GM19395 (cell line): ENCODE results near the gene PCDHGA7.
A peak's percentile ranks its signal among the peaks of the same experiment; 100 is the strongest.
"Not testable (repeated sequence)": the region's sequence is repeated elsewhere in the genome, so short reads cannot be mapped to it uniquely, and the experiment has no call there.

ENCODE experiments used
- ATAC-seq: cut with Tn5 transposase; IDR thresholded peaks from one replicate; pipeline ENCODE4 v1.9.1; 2021; ENCODE audit warnings: mild to moderate bottlenecking, moderate library complexity; ENCODE audit not compliant: unreplicated experiment

PCDHGA7 gene

DNA sequence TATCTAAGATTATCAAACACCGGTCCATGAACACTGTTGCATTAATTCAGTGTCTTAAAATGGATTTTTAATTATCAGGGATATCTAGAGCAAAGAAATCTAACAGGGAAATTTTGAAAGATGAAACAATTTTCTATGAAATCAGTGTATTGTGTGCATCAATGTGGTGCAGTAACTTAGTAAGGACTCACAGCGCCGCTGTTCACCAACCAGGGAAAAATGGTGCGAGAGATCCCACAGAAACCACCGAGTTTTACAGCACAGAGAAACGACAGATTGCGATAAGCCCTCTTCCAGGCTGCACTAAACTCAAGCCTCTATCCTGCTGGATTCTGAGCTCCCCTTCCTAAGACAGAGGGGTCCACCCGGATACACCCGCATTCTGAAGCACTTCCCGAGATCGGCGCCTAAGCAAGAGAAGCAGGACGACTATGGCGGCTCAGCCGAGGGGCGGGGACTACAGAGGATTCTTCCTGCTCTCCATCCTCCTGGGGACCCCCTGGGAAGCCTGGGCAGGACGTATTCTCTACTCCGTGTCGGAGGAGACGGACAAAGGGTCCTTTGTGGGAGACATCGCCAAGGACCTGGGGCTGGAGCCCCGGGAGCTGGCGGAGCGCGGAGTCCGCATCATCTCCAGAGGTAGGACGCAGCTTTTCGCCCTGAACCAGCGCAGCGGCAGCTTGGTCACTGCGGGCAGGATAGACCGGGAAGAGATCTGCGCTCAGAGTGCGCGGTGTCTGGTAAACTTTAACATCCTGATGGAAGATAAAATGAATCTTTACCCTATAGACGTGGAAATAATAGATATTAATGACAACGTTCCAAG is at the start of gene PCDHGA7:
PCDHGA7 (plus strand) TSS at position 274 of the 826 bp plus-strand sequence; CDS start at position 432, 158 bp downstream.
- no peak for ATAC-seq

DNA sequence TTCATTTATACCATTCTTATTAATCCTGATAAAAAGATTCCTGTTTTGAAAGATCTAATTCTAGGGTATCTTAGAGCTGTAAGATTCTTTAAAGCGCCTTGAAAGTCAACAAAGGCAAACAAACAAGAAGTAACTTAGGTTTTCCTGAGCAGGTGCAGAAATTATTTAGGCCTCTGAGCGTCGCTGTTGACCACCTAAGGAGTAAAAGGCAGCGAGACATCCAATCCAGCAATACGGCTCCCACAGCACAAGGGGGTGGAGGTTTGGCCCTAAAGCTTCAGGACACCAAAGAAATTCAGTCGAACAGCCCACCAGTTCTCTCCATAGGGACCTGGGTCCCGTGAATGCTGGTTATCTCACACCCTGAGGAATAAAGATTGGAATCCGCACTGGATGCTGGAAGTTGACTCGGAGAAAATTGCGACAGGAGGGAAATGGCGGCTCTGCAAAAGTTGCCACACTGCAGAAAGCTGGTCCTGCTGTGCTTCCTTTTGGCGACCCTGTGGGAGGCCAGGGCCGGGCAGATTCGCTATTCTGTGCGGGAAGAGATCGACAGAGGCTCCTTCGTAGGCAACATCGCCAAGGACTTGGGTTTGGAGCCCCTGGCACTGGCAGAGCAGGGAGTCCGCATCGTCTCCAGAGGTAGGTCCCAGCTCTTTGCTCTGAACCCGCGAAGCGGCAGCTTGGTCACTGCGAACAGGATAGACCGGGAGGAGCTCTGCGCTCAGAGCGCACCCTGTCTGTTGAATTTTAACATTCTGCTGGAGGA is 43.8 kb upstream of the PCDHGA7 start, which contains the start of gene PCDHGA2:
PCDHGA2 (plus strand) TSS at position 223 of the 769 bp plus-strand sequence.
- ATAC-seq, result no peak

DNA sequence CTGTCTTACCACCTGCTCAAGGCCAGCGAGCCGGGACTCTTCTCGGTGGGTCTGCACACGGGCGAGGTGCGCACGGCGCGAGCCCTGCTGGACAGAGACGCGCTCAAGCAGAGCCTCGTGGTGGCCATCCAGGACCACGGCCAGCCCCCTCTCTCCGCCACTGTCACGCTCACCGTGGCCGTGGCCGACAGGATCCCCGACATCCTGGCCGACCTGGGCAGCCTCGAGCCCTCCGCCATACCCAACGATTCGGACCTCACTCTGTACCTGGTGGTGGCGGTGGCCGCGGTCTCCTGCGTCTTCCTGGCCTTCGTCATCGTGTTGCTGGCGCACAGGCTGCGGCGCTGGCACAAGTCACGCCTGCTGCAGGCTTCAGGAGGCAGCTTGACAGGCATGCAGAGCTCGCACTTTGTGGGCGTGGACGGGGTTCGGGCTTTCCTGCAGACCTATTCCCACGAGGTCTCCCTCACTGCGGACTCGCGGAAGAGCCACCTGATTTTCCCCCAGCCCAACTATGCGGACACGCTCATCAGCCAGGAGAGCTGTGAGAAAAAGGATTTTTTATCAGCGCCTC is 41.7 kb upstream of the PCDHGA7 start:
- ATAC-seq, result not testable (repeated sequence)

DNA sequence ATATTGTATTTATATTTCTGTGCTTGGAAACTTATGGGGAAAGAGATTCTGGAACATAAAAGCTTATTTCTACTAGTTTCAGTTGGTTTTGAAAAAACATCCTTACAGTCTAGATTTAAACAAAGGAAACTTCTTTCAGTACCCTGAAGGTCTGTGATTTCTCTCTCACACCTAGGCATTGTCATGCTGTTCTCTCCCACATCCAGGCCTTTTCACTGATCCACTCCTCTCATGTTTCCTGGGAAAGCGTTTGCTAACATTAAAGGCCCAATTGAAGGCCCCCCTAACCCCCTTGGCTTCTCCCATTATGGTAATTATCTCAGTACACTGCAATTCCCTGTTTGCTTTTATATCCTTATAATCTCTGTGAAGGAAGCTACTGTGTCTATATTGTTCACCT is 39.8 kb upstream of the PCDHGA7 start:
- ATAC-seq, result no peak

DNA sequence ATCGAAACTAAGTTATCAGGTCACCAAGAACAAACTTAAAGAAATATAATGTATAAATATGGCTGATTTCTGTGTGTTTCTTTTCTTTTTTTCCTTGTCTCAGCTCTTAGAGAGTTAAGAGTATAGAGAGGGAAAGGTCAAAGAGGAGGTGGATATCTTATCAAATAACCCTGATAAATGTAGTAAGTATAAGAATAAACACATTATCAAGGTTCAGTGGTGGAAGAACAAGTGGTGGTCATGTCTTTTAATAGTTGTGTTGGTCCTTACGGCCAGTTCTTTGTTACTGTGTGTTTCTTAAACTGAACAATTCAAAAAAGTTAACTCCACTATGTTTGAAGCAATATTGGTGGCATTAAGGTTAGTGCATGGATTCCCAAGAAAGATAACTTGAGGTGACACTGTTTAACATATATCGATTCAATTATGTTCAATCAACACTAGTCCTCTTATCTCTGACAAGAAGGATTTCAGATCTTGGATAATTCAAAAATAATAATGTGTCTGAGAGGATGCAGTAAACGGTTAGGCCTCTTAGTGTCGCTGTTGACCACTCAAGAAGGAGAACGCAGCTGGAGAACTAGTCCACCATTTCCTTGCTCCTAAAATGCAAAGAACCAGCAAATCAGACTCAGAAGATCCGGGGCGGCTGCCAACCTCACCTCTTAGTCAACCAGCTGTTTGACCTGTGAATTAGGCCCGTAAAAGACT is 39.1 kb upstream of the PCDHGA7 start, which contains the start of gene PCDHGA3:
PCDHGA3 (plus strand) TSS at position 588 of the 711 bp plus-strand sequence. CDS start 205 bp downstream, outside the sequence.
- ATAC-seq, result no peak

DNA sequence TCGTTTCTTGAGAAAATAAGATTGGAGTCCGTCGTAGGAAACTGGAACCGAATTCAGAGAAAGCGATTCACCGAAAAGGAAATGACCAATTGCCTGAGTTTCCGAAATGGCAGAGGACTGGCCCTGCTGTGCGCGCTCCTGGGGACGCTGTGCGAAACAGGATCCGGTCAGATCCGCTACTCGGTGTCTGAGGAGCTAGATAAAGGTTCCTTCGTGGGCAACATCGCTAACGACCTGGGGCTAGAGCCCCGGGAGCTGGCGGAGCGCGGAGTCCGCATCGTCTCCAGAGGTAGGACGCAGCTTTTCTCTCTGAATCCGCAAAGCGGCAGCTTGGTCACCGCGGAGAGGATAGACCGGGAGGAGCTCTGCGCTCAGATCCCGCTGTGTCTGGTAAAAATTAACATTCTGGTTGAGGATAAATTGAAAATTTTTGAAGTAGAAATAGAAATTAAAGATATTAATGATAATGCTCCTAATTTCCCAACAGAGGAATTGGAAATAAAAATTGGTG is 38.5 kb upstream of the PCDHGA7 start:
- no peak for ATAC-seq

DNA sequence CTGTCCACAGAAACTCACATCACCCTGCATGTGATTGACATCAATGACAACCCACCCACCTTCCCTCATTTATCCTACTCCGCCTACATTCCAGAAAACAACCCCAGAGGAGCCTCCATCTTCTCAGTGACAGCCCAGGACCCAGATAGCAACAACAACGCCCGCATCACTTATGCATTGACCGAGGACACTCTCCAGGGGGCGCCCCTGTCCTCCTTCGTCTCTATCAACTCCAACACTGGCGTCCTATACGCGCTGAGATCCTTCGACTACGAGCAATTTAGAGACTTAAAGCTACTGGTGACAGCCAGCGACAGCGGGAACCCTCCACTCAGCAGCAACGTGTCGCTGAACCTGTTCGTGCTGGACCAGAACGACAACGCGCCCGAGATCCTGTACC is 37.2 kb upstream of the PCDHGA7 start:
- no peak for ATAC-seq

DNA sequence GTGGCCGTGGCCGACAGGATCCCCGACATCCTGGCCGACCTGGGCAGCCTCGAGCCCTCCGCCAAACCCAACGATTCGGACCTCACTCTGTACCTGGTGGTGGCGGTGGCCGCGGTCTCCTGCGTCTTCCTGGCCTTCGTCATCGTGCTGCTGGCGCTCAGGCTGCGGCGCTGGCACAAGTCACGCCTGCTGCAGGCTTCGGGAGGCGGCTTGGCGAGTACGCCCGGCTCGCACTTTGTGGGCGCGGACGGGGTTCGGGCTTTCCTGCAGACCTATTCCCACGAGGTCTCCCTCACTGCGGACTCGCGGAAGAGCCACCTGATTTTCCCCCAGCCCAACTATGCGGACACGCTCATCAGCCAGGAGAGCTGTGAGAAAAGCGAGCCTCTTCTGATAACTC is 36.5 kb upstream of the PCDHGA7 start:
- not testable (repeated sequence) for ATAC-seq

DNA sequence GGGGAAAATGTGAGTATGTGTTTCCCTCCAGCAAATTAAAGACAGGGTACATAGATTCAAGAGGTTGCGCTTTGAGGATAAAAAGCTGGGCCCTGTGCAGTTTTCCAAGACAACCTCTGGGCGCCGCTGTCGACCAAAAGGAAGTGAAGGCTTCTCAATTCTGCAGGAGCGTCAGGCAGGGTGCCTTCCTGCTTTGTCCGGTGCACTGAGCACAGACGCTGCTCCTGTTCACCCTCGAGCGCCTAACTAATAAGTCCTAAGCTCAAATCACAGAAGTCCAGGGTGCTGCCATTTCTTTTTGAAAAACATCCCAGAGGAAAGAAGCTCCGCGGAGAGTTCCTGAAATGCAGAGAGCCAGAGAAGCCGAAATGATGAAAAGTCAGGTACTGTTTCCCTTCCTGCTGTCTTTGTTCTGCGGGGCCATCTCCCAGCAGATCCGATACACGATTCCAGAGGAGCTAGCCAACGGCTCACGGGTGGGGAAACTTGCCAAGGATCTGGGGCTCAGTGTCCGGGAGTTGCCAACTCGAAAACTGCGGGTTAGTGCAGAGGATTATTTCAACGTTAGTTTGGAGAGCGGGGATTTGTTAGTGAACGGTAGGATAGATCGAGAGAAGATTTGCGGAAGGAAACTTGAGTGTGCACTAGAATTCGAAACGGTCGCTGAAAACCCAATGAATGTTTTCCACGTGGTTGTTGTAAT is 32.5 kb upstream of the PCDHGA7 start, which contains the start of gene PCDHGB1:
PCDHGB1 (plus strand) TSS at position 183 of the 703 bp plus-strand sequence; CDS start at position 345, 162 bp downstream.
- no peak for ATAC-seq

DNA sequence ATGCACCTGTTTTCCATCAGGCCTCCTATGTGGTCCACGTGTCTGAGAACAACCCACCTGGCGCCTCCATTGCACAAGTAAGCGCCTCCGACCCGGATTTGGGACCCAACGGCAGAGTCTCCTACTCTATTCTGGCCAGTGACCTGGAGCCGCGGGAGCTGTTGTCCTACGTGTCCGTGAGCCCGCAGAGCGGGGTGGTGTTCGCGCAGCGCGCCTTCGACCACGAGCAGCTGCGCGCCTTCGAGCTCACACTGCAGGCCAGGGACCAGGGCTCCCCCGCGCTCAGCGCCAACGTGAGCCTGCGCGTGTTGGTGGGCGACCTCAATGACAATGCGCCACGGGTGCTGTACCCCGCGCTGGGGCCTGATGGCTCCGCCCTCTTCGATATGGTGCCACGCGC is 31.0 kb upstream of the PCDHGA7 start:
- no peak for ATAC-seq

DNA sequence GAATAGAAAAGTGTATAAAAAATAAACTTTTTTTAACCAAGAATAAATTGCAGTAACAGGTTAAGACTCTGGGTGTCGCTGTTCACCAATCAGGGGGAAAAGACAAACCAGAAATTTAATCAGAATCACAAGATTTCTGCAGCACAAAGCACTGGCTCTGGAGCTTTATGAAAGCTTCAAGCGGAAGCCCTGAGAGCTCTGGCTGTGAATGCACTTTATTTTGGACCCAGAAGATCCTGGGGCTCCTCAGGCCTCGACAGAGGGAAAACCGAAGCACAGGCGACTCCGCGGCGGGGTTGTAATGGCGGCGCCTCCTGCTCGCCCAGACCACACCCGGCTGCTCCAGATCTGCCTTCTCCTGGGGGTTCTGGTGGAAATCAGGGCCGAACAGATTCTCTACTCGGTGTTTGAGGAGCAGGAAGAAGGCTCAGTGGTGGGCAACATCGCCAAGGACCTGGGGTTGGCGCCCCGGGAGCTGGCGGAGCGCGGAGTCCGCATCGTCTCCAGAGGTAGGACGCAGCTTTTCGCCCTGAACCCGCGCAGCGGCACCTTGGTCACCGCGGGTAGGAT is 27.6 kb upstream of the PCDHGA7 start, which contains the start of gene PCDHGA4:
PCDHGA4 (plus strand) TSS at position 122 of the 570 bp plus-strand sequence; CDS start at position 209, 87 bp downstream.
- no peak for ATAC-seq

DNA sequence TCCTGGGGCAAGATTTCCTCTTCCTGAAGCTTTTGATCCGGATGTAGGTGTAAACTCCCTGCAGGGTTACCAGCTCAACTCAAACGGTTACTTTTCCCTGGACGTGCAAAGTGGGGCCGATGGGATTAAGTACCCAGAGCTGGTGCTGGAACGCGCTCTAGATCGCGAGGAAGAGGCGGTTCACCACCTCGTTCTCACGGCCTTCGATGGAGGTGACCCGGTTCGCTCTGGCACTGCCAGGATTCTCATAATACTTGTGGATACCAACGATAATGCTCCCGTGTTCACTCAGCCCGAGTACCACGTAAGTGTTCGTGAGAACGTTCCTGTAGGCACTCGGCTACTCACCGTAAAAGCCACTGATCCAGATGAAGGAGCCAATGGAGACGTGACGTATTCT is 26.9 kb upstream of the PCDHGA7 start:
- no peak for ATAC-seq

DNA sequence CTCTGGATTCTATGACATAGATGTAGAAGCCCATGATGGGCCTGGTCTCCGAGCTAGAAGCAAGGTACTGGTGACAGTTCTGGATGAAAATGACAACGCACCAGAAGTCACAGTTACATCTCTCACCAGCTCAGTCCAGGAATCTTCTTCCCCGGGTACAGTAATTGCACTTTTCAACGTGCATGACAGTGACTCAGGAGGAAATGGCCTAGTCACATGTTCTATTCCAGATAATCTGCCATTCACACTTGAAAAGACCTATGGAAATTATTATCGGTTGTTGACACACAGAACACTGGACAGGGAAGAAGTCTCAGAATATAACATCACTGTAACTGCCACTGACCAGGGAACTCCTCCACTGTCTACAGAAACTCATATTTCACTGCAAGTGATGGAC is 26.4 kb upstream of the PCDHGA7 start:
- ATAC-seq, result no peak

DNA sequence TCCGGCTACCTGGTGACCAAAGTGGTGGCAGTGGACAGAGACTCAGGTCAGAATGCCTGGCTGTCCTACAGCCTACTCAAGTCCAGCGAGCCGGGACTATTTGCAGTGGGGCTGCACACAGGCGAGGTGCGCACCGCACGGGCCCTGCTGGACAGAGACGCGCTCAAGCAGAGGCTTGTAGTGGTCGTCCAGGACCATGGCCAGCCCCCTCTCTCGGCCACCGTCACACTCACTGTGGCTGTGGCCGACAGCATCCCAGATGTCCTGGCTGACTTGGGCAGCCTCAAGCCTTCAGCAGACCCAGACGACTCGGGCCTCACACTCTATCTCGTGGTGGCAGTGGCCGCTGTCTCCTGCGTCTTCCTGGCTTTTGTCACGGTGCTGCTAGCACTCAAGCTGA is 25.6 kb upstream of the PCDHGA7 start:
- ATAC-seq, result no peak

DNA sequence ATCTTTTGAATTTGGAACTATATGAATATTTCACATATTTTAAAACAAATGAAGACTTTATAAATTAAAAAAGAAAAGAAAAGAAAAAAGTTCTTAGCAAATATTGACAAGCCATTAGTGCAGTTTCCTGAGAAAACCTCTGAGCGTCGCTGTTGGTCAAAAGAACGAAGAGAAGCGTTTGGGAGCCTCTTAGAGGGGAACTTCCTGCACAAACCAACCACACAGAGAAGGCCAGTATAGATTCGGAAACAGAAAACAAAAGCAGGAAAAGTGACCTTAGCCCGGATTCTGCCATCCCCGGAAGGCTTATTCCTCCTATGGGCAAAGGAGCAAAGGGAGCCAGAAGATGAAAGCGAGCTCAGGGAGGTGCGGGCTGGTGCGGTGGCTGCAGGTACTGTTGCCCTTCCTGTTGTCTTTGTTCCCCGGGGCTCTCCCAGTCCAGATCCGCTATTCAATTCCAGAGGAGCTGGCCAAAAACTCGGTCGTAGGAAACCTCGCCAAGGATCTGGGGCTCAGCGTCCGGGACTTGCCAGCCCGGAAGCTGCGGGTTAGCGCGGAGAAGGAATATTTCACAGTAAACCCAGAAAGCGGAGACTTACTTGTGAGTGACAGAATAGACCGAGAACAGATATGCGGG is 22.6 kb upstream of the PCDHGA7 start, which contains the start of gene PCDHGB2:
PCDHGB2 (plus strand) TSS at position 205 of the 637 bp plus-strand sequence; CDS start at position 347, 142 bp downstream.
- peak; percentile 84 for ATAC-seq

DNA sequence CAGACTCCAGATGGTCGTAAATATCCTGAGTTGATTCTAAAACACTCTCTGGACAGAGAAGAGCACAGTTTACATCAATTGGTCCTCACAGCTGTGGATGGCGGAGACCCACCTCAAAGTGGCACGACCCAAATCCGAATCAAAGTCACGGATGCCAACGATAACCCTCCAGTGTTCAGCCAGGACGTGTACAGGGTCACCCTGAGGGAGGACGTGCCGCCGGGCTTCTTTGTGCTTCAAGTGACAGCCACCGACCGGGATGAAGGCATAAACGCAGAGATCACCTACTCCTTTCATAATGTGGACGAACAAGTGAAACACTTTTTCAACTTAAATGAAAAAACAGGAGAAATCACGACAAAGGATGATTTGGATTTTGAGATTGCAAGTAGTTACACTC is 21.9 kb upstream of the PCDHGA7 start:
- no peak for ATAC-seq

DNA sequence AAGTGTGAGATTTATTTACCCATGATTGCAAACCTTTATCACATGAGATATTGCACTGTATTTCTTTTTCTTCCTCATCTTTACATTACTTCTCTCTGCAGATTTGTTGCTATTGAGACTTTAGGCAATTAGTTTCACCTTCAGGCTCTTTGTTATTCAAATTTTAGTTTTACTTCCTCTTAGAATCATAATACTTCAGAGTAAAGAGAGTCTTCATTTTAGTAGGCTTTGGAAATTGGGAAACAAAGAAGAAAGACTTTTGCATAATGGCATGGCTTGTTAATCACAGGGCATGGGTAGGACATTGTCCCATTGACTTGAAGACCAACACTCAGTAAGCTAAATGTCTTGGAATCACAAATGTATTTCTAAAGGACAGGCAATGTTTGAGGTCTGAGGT is 19.8 kb upstream of the PCDHGA7 start:
- no peak for ATAC-seq

DNA sequence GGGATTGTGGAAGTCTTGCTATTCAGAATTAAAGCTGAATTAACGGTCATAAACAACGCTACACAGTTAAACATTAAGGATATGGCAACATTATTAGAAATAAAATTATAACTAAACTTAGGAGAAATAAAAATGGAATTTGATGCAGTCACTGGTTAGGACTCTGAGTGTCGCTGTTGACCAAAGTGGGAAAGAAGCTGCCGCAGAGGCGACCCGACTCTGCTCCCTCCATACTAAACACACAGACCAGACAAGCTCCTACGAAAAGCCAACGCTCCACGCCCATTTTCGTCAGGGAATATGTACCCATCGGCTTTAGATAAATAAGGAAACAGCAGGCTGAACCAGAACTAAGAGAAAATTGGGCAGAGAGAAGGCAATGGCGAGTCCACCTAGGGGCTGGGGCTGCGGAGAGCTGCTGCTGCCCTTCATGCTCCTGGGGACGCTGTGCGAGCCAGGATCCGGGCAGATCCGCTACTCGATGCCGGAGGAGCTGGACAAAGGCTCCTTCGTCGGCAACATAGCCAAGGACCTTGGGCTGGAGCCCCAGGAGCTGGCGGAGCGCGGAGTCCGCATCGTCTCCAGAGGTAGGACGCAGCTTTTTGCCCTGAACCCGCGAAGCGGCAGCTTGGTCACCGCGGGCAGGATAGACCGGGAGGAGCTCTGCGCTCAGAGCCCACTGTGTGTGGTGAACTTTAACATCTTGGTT is 18.4 kb upstream of the PCDHGA7 start, which contains the start of gene PCDHGA5:
PCDHGA5 (plus strand) TSS at position 211 of the 709 bp plus-strand sequence; CDS start at position 380, 169 bp downstream.
- no peak for ATAC-seq
